HG02588 (cell line): ENCODE data around the gene GPR25.

Source experiments
- ATAC-seq: cut with Tn5 transposase; IDR thresholded peaks from one replicate; pipeline ENCODE4 v1.9.1; 2021; ENCODE audit warnings: mild to moderate bottlenecking, moderate library complexity; ENCODE audit not compliant: unreplicated experiment

GPR25 gene

GRCh38 chr1:200894712-200895442, 22.1 kb downstream of the GPR25 start, which contains the start of gene INAVA:
Gene INAVA, plus strand, starts transcription at chr1:200894900. Its CDS starts 3,501 bp downstream, at chr1:200898401.
- no peak for ATAC-seq

- no peak for ATAC-seq
Observed at GRCh38 chr1:200895443-200895789, 22.6 kb downstream of the GPR25 start.

GRCh38 chr1:200895801-200896530, 23.2 kb downstream of the GPR25 start:
- ATAC-seq = peak; percentile 33

- ATAC-seq = no peak
Observed at GRCh38 chr1:200896531-200897196, 23.9 kb downstream of the GPR25 start.

GRCh38 chr1:200897259-200897658, 24.5 kb downstream of the GPR25 start:
- ATAC-seq = no peak

GRCh38 chr1:200899015-200899386, 26.2 kb downstream of the GPR25 start:
- no peak for ATAC-seq

GRCh38 chr1:200899451-200899915, 26.7 kb downstream of the GPR25 start:
- ATAC-seq = no peak

- ATAC-seq = no peak
Observed at GRCh38 chr1:200899954-200900867, 27.4 kb downstream of the GPR25 start.

- no peak for ATAC-seq
Observed at GRCh38 chr1:200900877-200901276, 28.1 kb downstream of the GPR25 start.

GRCh38 chr1:200901350-200901749, 28.6 kb downstream of the GPR25 start:
- ATAC-seq = no peak

- no peak for ATAC-seq
Observed at GRCh38 chr1:200901796-200902444, 29.1 kb downstream of the GPR25 start.

- no peak for ATAC-seq
Observed at GRCh38 chr1:200903793-200904192, 31.0 kb downstream of the GPR25 start.

GRCh38 chr1:200904772-200905171, 32.0 kb downstream of the GPR25 start:
- no peak for ATAC-seq

GRCh38 chr1:200905411-200906052, 32.8 kb downstream of the GPR25 start:
- peak; percentile 52 for ATAC-seq

GRCh38 chr1:200906491-200906890, 33.7 kb downstream of the GPR25 start:
- ATAC-seq = no peak

- ATAC-seq = peak; percentile 60
Observed at GRCh38 chr1:200907611-200908097, 34.9 kb downstream of the GPR25 start.

- no peak for ATAC-seq
Observed at GRCh38 chr1:200908191-200908868, 35.5 kb downstream of the GPR25 start.

GRCh38 chr1:200909071-200909470, 36.3 kb downstream of the GPR25 start:
- ATAC-seq = no peak

GRCh38 chr1:200909757-200910239, 37.0 kb downstream of the GPR25 start:
- ATAC-seq = no peak
